ENCODE results near the gene AXIN1. TPM values are rescaled to one million over a fixed set of nuclear protein-coding genes. Genes with fewer than 3 reads are reported as not detected.
A peak's percentile ranks its signal among the peaks of the same experiment; 100 is the strongest.

Gene AXIN1
- total RNA-seq, 1 experiment from 2014 or later: 49.8 TPM

- Mint-ChIP-seq H3K4me1 (ENCODE audit: low read depth, unreplicated experiment) (no peaks in the 10 kb centered on the region), H3K27ac (ENCODE audit: unreplicated experiment) (peak overlapping the region; percentile 42), H3K36me3 (ENCODE audit: insufficient read depth, unreplicated experiment) (peaks cover 18% of the 10 kb centered on the region), H3K9me3 (ENCODE audit: low read depth, unreplicated experiment) (no peaks in the 10 kb centered on the region), H3K27me3 (ENCODE audit: unreplicated experiment) (no peaks in the 10 kb centered on the region), H3K4me3 (ENCODE audit: low read depth, unreplicated experiment) (no peak overlapping the region)
- no peak for TF ChIP-seq CTCF (IDR thresholded peaks at IDR 0.05; ENCODE audit: unreplicated experiment)
- intact Hi-C loops (cut with micrococcal nuclease; ENCODE audit: unreplicated experiment): no loop called here
- no peak for DNase-seq
- CTCF ChIA-PET: interaction anchor here (0.7 kb wide), 1 partner anchor 70 kb away, joined by 7 read pairs; no protein-coding TSS in a partner anchor
- BruUV-seq (replicated peaks): no TSS peak
Measured at GRCh38 chr16:239948-240277, 112.6 kb downstream of the AXIN1 start.

Other genes with a start within 250 kb of the AXIN1 start
- gene NPRL3, start 214.1 kb downstream of the AXIN1 start, total RNA-seq (2022): 51.8 and 53.2 TPM in 2 replicates
- not detected in 2 replicates for gene HBZ, start 200.1 kb downstream of the AXIN1 start, total RNA-seq (2022)
- not detected in 2 replicates for gene HBM, start 186.7 kb downstream of the AXIN1 start, total RNA-seq (2022)
- gene HBA2, start 179.8 kb downstream of the AXIN1 start, total RNA-seq (2022): not detected in 2 replicates
- not detected in 2 replicates for gene HBA1, start 176.0 kb downstream of the AXIN1 start, total RNA-seq (2022)
- not detected in 2 replicates for gene HBQ1, start 172.3 kb downstream of the AXIN1 start, total RNA-seq (2022)
- gene LUC7L, start 123.3 kb downstream of the AXIN1 start, total RNA-seq (2022): 74.6 and 79.3 TPM in 2 replicates
- gene FAM234A, start 117.9 kb downstream of the AXIN1 start, total RNA-seq (2022): 118 and 130 TPM in 2 replicates
- gene RGS11, start 76.8 kb downstream of the AXIN1 start, total RNA-seq (2022): 0.85 and 1.7 TPM in 2 replicates
- gene ARHGDIG, start 72.1 kb downstream of the AXIN1 start, total RNA-seq (2022): 0.29 TPM in 1 of 2 replicates, not detected in the other
- gene PDIA2, start 69.6 kb downstream of the AXIN1 start, total RNA-seq (2022): 0.71 TPM in 1 of 2 replicates, not detected in the other
- 115 and 126 TPM in 2 replicates for gene MRPL28, start 17.8 kb upstream of the AXIN1 start, total RNA-seq (2022)
- gene PGAP6, start 29.3 kb upstream of the AXIN1 start, total RNA-seq (2022): 70.0 and 78.5 TPM in 2 replicates
- 88.2 and 96.5 TPM in 2 replicates for gene NME4, start 44.5 kb upstream of the AXIN1 start, total RNA-seq (2022)
- 41.2 and 49.6 TPM in 2 replicates for gene DECR2, start 49.2 kb upstream of the AXIN1 start, total RNA-seq (2022)
- gene RAB11FIP3, start 72.9 kb upstream of the AXIN1 start, total RNA-seq (2022): 26.6 and 33.7 TPM in 2 replicates
- 108 and 120 TPM in 2 replicates for gene CAPN15, start 175.0 kb upstream of the AXIN1 start, total RNA-seq (2022)
- not detected in 2 replicates for gene PRR35, start 207.7 kb upstream of the AXIN1 start, total RNA-seq (2022)
- gene NHLRC4, start 214.3 kb upstream of the AXIN1 start, total RNA-seq (2022): not detected in 2 replicates
- 101 and 106 TPM in 2 replicates for gene PIGQ, start 217.2 kb upstream of the AXIN1 start, total RNA-seq (2022)
- 35.6 and 36.5 TPM in 2 replicates for gene RAB40C, start 237.3 kb upstream of the AXIN1 start, total RNA-seq (2022)

Data from Calu3 (cell line).